K562 (cell line): ENCODE measurements around the gene RAP1GDS1. TPM values are rescaled to one million over a fixed set of nuclear protein-coding genes. Genes with fewer than 3 reads are reported as not detected.
A peak's percentile ranks its signal among the peaks of the same experiment; 100 is the strongest.

Source experiments
- ATAC-seq: fragments of 200-7000 bp; cut with Tn5 transposase; 3 replicates; pipeline ENCODE4 v1.9.1; 2020; ENCODE audit warnings: moderate library complexity
- BruUV-seq: library from RNA; stranded (reverse); fragments of 400-500 nt; replicated peaks from 2 replicates; lab custom pipeline; 2021; lab: Mats Ljungman, UMichigan
- CTCF ChIA-PET: fragments of 300-600 bp; formaldehyde crosslinking; extraction: SDS; loops from one replicate; lab custom pipeline; 2021; ENCODE audit warnings: low intra/inter-chr PET ratio; lab: Yijun Ruan, JAX
- POLR2A ChIA-PET: fragments of 300-600, 350-650 bp; sonication (Branson Sonifier 250); formaldehyde crosslinking; extraction: SDS; loops from one replicate; lab custom pipeline; 2021; ENCODE audit warnings: antibody characterized with exemption, inconsistent platforms; lab: Yijun Ruan, JAX
- DNase-seq, 4 experiments: peaks; one replicate each; pipeline versions ENCODE4 v3.0.0 to v3.0.0-alpha.2; 2011 to 2018; ENCODE audit warnings: low spot score in 3 of 4, mixed read lengths in 3 of 4; ENCODE audit errors: extremely low read depth in 1 of 4
- FAIRE-seq: peaks from 2 replicates; lab custom pipeline; 2011; peaks lifted over from hg19 to GRCh38; lab: Jason Lieb, UNC
- H2AFZ ChIP-seq: 2 replicates; pipeline ENCODE4 v1.6.0; 2011; ENCODE audit warnings: low read depth, low read length, control low read depth, inconsistent platforms
- H3K27ac ChIP-seq: fragments of 200-600 bp; 3 replicates; pipeline ENCODE4 v1.8.0; 2011; ENCODE audit warnings: low read depth, mild to moderate bottlenecking, control low read depth, inconsistent platforms, low read length, moderate library complexity, mixed read lengths; ENCODE audit errors: extremely low read depth
- H3K27me3 ChIP-seq, 2 experiments: fragments of 300-600 bp in 1 of 2; 2 replicates in 1 of 2; 3 replicates in 1 of 2; pipeline versions ENCODE4 v1.6.0 to v1.8.0; 2011; ENCODE audit warnings: inconsistent platforms in 2 of 2, low read length in 2 of 2, mild to moderate bottlenecking in 1 of 2, mixed read lengths in 1 of 2, moderate library complexity in 1 of 2; ENCODE audit not compliant: control insufficient read depth in 2 of 2, insufficient read depth in 2 of 2
- H3K36me3 ChIP-seq: fragments of 300-600 bp; 3 replicates; pipeline ENCODE4 v1.8.0; 2011; ENCODE audit warnings: mild to moderate bottlenecking, low read length, inconsistent platforms; ENCODE audit not compliant: control insufficient read depth, insufficient read depth
- H3K4me1 ChIP-seq, 2 experiments: fragments of 200-600 bp in 1 of 2; replicated peaks in 1 of 2; 2 replicates in 1 of 2; 3 replicates in 1 of 2; pipeline versions ENCODE4 v1.5.1 to v1.8.0; 2011; ENCODE audit warnings: inconsistent platforms in 2 of 2, low read length in 2 of 2, mild to moderate bottlenecking in 1 of 2, mixed read lengths in 1 of 2, moderate library complexity in 1 of 2; ENCODE audit not compliant: control insufficient read depth in 2 of 2, insufficient read depth in 2 of 2
- H3K4me2 ChIP-seq: 2 replicates; pipeline ENCODE4 v1.6.1; 2011; ENCODE audit warnings: low read length, control low read depth, inconsistent platforms, mixed read lengths; ENCODE audit not compliant: insufficient read depth
- H3K4me3 ChIP-seq: fragments of 200-600 bp; sonication (generic), shearing (Covaris generic); 2 replicates; pipeline ENCODE4 v1.5.1; 2016; ENCODE audit warnings: control low read depth, inconsistent platforms
- H3K79me2 ChIP-seq: fragments of 200-600 bp; 3 replicates; pipeline ENCODE4 v1.8.0; 2011; ENCODE audit warnings: low read length, inconsistent platforms; ENCODE audit not compliant: control insufficient read depth, insufficient read depth
- H3K9ac ChIP-seq, 2 experiments: 2 replicates each; pipeline versions ENCODE4 v1.6.0 to v1.6.1; 2011; ENCODE audit warnings: low read depth in 2 of 2, low read length in 2 of 2, control low read depth in 1 of 2, inconsistent platforms in 1 of 2, mild to moderate bottlenecking in 1 of 2, mixed read lengths in 1 of 2; ENCODE audit not compliant: insufficient read depth in 1 of 2
- H3K9me1 ChIP-seq: one replicate; pipeline ENCODE4 v1.6.0; 2011; ENCODE audit warnings: inconsistent platforms, mild to moderate bottlenecking, low read length, moderate library complexity; ENCODE audit not compliant: control insufficient read depth, insufficient read depth
- H3K9me3 ChIP-seq: replicated peaks from 2 replicates; pipeline ENCODE4 v1.5.1; 2011; ENCODE audit warnings: low read depth, low read length, inconsistent platforms; ENCODE audit not compliant: control insufficient read depth, insufficient read depth
- H4K20me1 ChIP-seq: replicated peaks from 2 replicates; pipeline ENCODE4 v1.6.1; 2011; ENCODE audit warnings: low read length, inconsistent platforms, mixed read lengths; ENCODE audit not compliant: control insufficient read depth, insufficient read depth
- CBX2 ChIP-seq: fragments of 200-600 bp; sonication (generic); IDR thresholded peaks from one replicate; pipeline ENCODE4 v1.6.1; 2012; ENCODE audit warnings: mild to moderate bottlenecking, low read length, inconsistent platforms; ENCODE audit not compliant: insufficient read depth, poor library complexity, severe bottlenecking
- ELF2 ChIP-seq: fragments of 250-450 bp; sonication (Bioruptor Pico); IDR thresholded peaks from 2 replicates; pipeline ENCODE4 v1.5.0; 2021; ENCODE audit warnings: mild to moderate bottlenecking
- EP300 ChIP-seq: IDR thresholded peaks from 2 replicates; pipeline ENCODE4 v1.6.1; 2012; ENCODE audit warnings: low read length, improper control_type of control experiment
- GATA2 ChIP-seq: sonication (generic); formaldehyde crosslinking; IDR thresholded peaks from 2 replicates; pipeline ENCODE4 v1.4.0; 2020; ENCODE audit warnings: mild to moderate bottlenecking, missing genetic modification reagents
- GATAD2A ChIP-seq: fragments of 450-650 bp; IDR thresholded peaks from 2 replicates; pipeline ENCODE4 v1.6.1; 2017
- HDAC6 ChIP-seq: IDR thresholded peaks from 2 replicates; pipeline ENCODE4 v1.6.1; 2012; ENCODE audit warnings: low read depth, mild to moderate bottlenecking, control low read depth, inconsistent platforms, low read length, moderate library complexity
- HMG20A ChIP-seq: fragments of 450-650 bp; formaldehyde crosslinking; conservative IDR thresholded peaks from 2 replicates; pipeline ENCODE4 v1.4.0; 2020; ENCODE audit warnings: mild to moderate bottlenecking, mixed read lengths
- HNRNPL ChIP-seq: fragments of 200-400 bp; formaldehyde crosslinking; IDR thresholded peaks from 2 replicates; pipeline ENCODE4 v1.6.1; 2017; ENCODE audit warnings: low read depth, mild to moderate bottlenecking, low read length
- MECOM ChIP-seq: fragments of 250-450 bp; sonication (Bioruptor Pico); IDR thresholded peaks from 2 replicates; pipeline ENCODE4 v1.8.0; 2022; ENCODE audit warnings: inconsistent platforms
- PML ChIP-seq: IDR thresholded peaks from 2 replicates; pipeline ENCODE4 v1.6.1; 2012; ENCODE audit warnings: low read length, inconsistent platforms
- PRMT5 ChIP-seq: sonication (generic); formaldehyde crosslinking; IDR thresholded peaks from 2 replicates; pipeline ENCODE4 v1.5.0; 2020; ENCODE audit warnings: missing genetic modification reagents
- RB1 ChIP-seq: fragments of 450-650 bp; IDR thresholded peaks from 2 replicates; pipeline ENCODE4 v1.6.1; 2017; ENCODE audit warnings: low read depth, mild to moderate bottlenecking
- SMAD1 ChIP-seq: fragments of 150-350 bp; IDR thresholded peaks from 2 replicates; pipeline ENCODE4 v1.6.1; 2014; ENCODE audit warnings: low read length, low read depth; ENCODE audit not compliant: partially characterized antibody
- WGBS: fragments of 100-300 bp; shearing (Covaris generic); methylation state at CpG from one replicate; pipeline ENCODE4 v1.1.6; 2016; ENCODE audit warnings: low coverage, mixed read lengths; ENCODE audit not compliant: insufficient coverage; ENCODE audit errors: missing lambda C conversion rate; 5-methylcytosine and 5-hydroxymethylcytosine counted together
- in situ Hi-C: fragments of 300-500 bp; cut with MboI; formaldehyde crosslinking; loops from 4 replicates; pipeline ENCODE4 v1.15.0; 2018; ENCODE audit warnings: inconsistent platforms, mixed read lengths
- intact Hi-C: fragments of 100-400 bp; cut with micrococcal nuclease; formaldehyde crosslinking; loops from 2 replicates; pipeline ENCODE4 v1.14.2; 2022
- polyA plus RNA-seq, 8 experiments: library from polyadenylated mRNA; depleted of rRNA in 4 of 8; stranded (reverse) in 5 of 8; unstranded in 3 of 8; fragments of >200 nt; fragmentation: Nextera tagmentation in 2 of 8; fragmentation: Illumina TruSeq in 1 of 8; extraction: Ambion mirVana in 2 of 8; extraction: Trizol in 1 of 8; gene quantifications; 2 replicates each; pipeline versions ENCODE4 v1.2.1 to v1.2.3, GENCODE V29; 2011 to 2014; ENCODE audit warnings: inconsistent platforms in 1 of 8, missing spikeins in 1 of 8
- total RNA-seq, 7 experiments: library from RNA; depleted of rRNA in 6 of 7; stranded (reverse); fragments of >200 nt in 6 of 7; fragmentation: Illumina TruSeq in 2 of 7; extraction: Trizol in 2 of 7; gene quantifications; 2 replicates each; pipeline versions ENCODE4 v1.2.1 to v1.2.3, GENCODE V29; 2011 to 2021; ENCODE audit warnings: low replicate concordance in 1 of 7
- TF ChIP-seq, protein P1 (sequence below): sonication (generic); formaldehyde crosslinking; IDR thresholded peaks from 2 replicates; pipeline ENCODE4 v1.8.1; 2023; ENCODE audit warnings: mild to moderate bottlenecking, missing genetic modification reagents

The RAP1GDS1 gene
- total and polyA plus RNA-seq, 9 of the 15 experiments (the other 6 are each of a cell fraction or from before 2014, with no cell fraction given): 27.2 to 55.6 (median 31.5) TPM

DNA sequence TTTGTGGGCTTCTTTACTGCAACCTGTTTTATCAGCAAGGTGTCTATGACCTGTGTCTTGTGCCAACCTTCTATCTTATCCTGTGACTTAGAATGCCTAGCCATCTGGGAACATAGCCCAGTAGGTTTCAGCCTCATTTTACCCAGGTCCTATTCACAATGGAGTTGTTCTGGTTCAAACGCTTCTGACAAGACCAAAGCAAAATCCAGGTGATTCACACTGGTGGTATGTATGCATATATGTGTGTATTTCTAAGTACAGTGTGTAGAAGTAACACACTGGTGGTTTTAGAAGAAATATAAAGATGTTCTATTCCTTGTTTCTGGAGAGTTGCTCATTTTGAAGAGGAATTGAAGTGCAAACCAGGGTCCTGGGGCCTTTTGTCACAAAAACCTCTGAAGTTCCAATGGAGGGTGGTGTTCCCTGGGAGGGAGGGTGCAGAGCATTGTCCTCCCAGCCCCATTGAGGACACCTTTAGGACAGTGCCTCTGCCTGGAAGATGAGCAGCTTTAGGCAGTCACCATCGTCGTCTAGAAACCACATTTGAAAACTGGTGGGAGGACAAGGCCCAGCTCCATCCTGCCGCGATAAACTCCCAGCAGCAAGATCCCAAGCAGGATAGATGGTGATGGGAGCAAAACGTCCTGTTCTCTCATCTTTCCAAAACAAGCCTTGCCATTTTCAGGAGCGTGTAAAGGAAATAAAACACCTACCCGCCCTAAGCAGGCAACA lies 205.8 kb downstream of the RAP1GDS1 start:
- intact Hi-C loops: loop anchor here (1.0 to 10.0 kb wide), 7 partner anchors 158 to 995 kb away; partner anchors contain the start of gene METAP1
- CTCF ChIA-PET: interaction anchor here (0.9 kb wide), 1 partner anchor 939 kb away, joined by 4 read pairs; no protein-coding TSS in a partner anchor
- DNase-seq (no peak), ATAC-seq (no peak; the same call in 2 of the 3 replicates), FAIRE-seq (no peak)
- H3K9ac ChIP-seq: no peak overlapping the region
- peak overlapping the region; percentile 64; the same call in 1 of the 2 replicates for H3K4me2 ChIP-seq
- in situ Hi-C loops: loop anchor here (25.0 kb wide), 1 partner anchor 945 kb away; no protein-coding TSS in a partner anchor
- POLR2A ChIA-PET: interaction anchor here (0.9 kb wide), 2 partner anchors 8 to 206 kb away, joined by 3 to 4 read pairs; partner anchors contain the start of gene RAP1GDS1
- no peak overlapping the region for H3K27ac ChIP-seq
- H3K27me3 ChIP-seq: no peaks in the 10 kb centered on the region
- H3K36me3 ChIP-seq: no peaks in the 10 kb centered on the region
- no peaks in the 10 kb centered on the region; a peak in 3 of 5 replicates for H3K4me1 ChIP-seq
- no peak overlapping the region for H3K4me3 ChIP-seq
- no peaks in the 10 kb centered on the region for H3K9me1 ChIP-seq
- no peaks in the 10 kb centered on the region for H4K20me1 ChIP-seq
- no TSS peak for BruUV-seq
- 17% methylated on average over 8 of the region's 8 CpGs for WGBS
- no peaks in the 10 kb centered on the region for H3K9me3 ChIP-seq
- TF ChIP-seq GATA2: no peak
- no peak for TF ChIP-seq EP300
- TF ChIP-seq RB1: no peak
- TF ChIP-seq PML: no peak
- no peak for TF ChIP-seq HDAC6
- no peak for TF ChIP-seq GATAD2A
- no peak for TF ChIP-seq PRMT5 (CRISPR knock-in tag)
- TF ChIP-seq MECOM (CRISPR knock-in tag): no peak
- TF ChIP-seq, protein P1, sequence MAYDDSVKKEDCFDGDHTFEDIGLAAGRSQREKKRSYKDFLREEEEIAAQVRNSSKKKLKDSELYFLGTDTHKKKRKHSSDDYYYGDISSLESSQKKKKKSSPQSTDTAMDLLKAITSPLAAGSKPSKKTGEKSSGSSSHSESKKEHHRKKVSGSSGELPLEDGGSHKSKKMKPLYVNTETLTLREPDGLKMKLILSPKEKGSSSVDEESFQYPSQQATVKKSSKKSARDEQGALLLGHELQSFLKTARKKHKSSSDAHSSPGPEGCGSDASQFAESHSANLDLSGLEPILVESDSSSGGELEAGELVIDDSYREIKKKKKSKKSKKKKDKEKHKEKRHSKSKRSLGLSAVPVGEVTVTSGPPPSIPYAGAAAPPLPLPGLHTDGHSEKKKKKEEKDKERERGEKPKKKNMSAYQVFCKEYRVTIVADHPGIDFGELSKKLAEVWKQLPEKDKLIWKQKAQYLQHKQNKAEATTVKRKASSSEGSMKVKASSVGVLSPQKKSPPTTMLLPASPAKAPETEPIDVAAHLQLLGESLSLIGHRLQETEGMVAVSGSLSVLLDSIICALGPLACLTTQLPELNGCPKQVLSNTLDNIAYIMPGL (CRISPR knock-in tag): no peak
- TF ChIP-seq HMG20A: no peak
- no peak for TF ChIP-seq SMAD1
- no peak for TF ChIP-seq HNRNPL
- no peak for TF ChIP-seq CBX2
- TF ChIP-seq ELF2 (CRISPR knock-in tag): no peak
- no peaks in the 10 kb centered on the region for H3K79me2 ChIP-seq
- H2AFZ ChIP-seq: peak overlapping the region; percentile 66
